Breast epithelium (tissue), 3 donors: ENCODE results near the gene OR2T2.
"Not testable (repeated sequence)": the region's sequence is repeated elsewhere in the genome, so short reads cannot be mapped to it uniquely, and the experiment has no call there.

ENCODE experiments used
- CTCF ChIP-seq, 3 donors: fragments of 450-650 bp; IDR thresholded peaks; one replicate each; pipeline ENCODE4 v1.5.1; 2016 to 2017; ENCODE audit warnings: antibody characterized with exemption in 3 of 3, mild to moderate bottlenecking in 3 of 3, moderate library complexity in 3 of 3
- POLR2A ChIP-seq: fragments of 450-650 bp; IDR thresholded peaks from one replicate; pipeline ENCODE4 v1.6.1; 2016; ENCODE audit warnings: antibody characterized with exemption, mild to moderate bottlenecking, moderate library complexity
- POLR2AphosphoS5 ChIP-seq, 3 donors: sonication (generic); formaldehyde crosslinking; IDR thresholded peaks; one replicate each; pipeline ENCODE4 v1.6.1; 2017; ENCODE audit warnings: antibody characterized with exemption in 3 of 3

GRCh38 chr1:248444603-248445002 is 834 bp upstream of the OR2T2 start:
- TF ChIP-seq POLR2A; POLR2AphosphoS5 (IDR thresholded peaks at IDR 0.05); CTCF (IDR thresholded peaks at IDR 0.05): not testable (repeated sequence)
